RPMI7951 (cell line): ENCODE measurements around the gene TAS2R60. TPM values are rescaled to one million over a fixed set of nuclear protein-coding genes. Genes with fewer than 3 reads are reported as not detected.
"Not testable (repeated sequence)": the region's sequence is repeated elsewhere in the genome, so short reads cannot be mapped to it uniquely, and the experiment has no call there.

Experiments used
- DNase-seq: peaks from one replicate; pipeline ENCODE4 v3.0.0-alpha.2; 2012; ENCODE audit warnings: low read depth
- total RNA-seq: library from RNA; depleted of rRNA; stranded (reverse); fragments of >200 nt; shearing (Covaris generic); gene quantifications from 2 replicates; pipeline ENCODE4 v1.2.3, GENCODE V29; 2014; rRNA removed

Gene TAS2R60
- total RNA-seq, 1 experiment from 2014 or later = not detected

- DNase-seq = no peak
Observed at GRCh38 chr7:143477501-143478150, 34.4 kb downstream of the TAS2R60 start, which contains the start of gene TAS2R41. Gene TAS2R41 (plus strand): TSS chr7:143477873. CDS start chr7:143477873, 0 bp downstream.

GRCh38 chr7:143479055-143479766, 36.0 kb downstream of the TAS2R60 start:
- no peak for DNase-seq

GRCh38 chr7:143480501-143480900, 37.2 kb downstream of the TAS2R60 start:
- no peak for DNase-seq

- no peak for DNase-seq
Observed at GRCh38 chr7:143484119-143484518, 40.9 kb downstream of the TAS2R60 start.

GRCh38 chr7:143485094-143485493, 41.8 kb downstream of the TAS2R60 start:
- DNase-seq = no peak

- no peak for DNase-seq
Observed at GRCh38 chr7:143485500-143485899, 42.2 kb downstream of the TAS2R60 start.

- DNase-seq = not testable (repeated sequence)
Observed at GRCh38 chr7:143486266-143486665, 43.0 kb downstream of the TAS2R60 start.

- DNase-seq = no peak
Observed at GRCh38 chr7:143487061-143487460, 43.8 kb downstream of the TAS2R60 start.

- DNase-seq = peak; percentile 6
Observed at GRCh38 chr7:143487566-143487965, 44.3 kb downstream of the TAS2R60 start.

- DNase-seq = peak; percentile 6
Observed at GRCh38 chr7:143490717-143491306, 47.6 kb downstream of the TAS2R60 start.

GRCh38 chr7:143492043-143492471, 48.8 kb downstream of the TAS2R60 start:
- DNase-seq = peak; percentile 45

GRCh38 chr7:143492799-143493739, 49.8 kb downstream of the TAS2R60 start:
- no peak for DNase-seq

- DNase-seq = no peak
Observed at GRCh38 chr7:143493751-143494150, 50.5 kb downstream of the TAS2R60 start.

Other genes starting within 250 kb of the TAS2R60 start
- not detected in 2 replicates for gene TAS2R40, start 221.4 kb upstream of the TAS2R60 start, total RNA-seq
- 96.1 and 111 TPM in 2 replicates for gene GSTK1, start 180.0 kb upstream of the TAS2R60 start, total RNA-seq
- not detected in 2 replicates for gene TMEM139, start 158.5 kb upstream of the TAS2R60 start, total RNA-seq
- 8.8 and 15.1 TPM in 2 replicates for gene CASP2, start 155.1 kb upstream of the TAS2R60 start, total RNA-seq
- not detected in 2 replicates for gene CLCN1, start 127.3 kb upstream of the TAS2R60 start, total RNA-seq
- not detected in 2 replicates for gene FAM131B, start 80.7 kb upstream of the TAS2R60 start, total RNA-seq
- gene ZYX, start 62.1 kb upstream of the TAS2R60 start, total RNA-seq = 35.9 and 51.5 TPM in 2 replicates
- gene EPHA1, start 34.6 kb upstream of the TAS2R60 start, total RNA-seq = not detected in 2 replicates
- gene TAS2R41, start 34.4 kb downstream of the TAS2R60 start, total RNA-seq = not detected in 2 replicates
- gene CTAGE15, start 128.3 kb downstream of the TAS2R60 start, total RNA-seq = 0.12 TPM in 1 of 2 replicates, not detected in the other
- 3.6 and 4.2 TPM in 2 replicates for gene TCAF2, start 177.5 kb downstream of the TAS2R60 start, total RNA-seq